Esophagus (tissue), 2 donors: ENCODE data around the gene RFXAP. TPM values are rescaled to one million over a fixed set of nuclear protein-coding genes. Genes with fewer than 3 reads are reported as not detected.

Source experiments
- H3K27ac ChIP-seq, 2 donors: one replicate each; pipeline ENCODE4 v1.5.1; 2013; ENCODE audit warnings: low read depth in 2 of 2, mild to moderate bottlenecking in 2 of 2, inconsistent platforms in 1 of 2, low read length in 1 of 2, moderate library complexity in 1 of 2
- H3K27me3 ChIP-seq, 2 donors: one replicate each; pipeline ENCODE4 v1.6.1; 2013; ENCODE audit warnings: low read length in 2 of 2, control low read depth in 1 of 2, mild to moderate bottlenecking in 1 of 2; ENCODE audit not compliant: insufficient read depth in 2 of 2, control insufficient read depth in 1 of 2
- H3K36me3 ChIP-seq, 2 donors: one replicate each; pipeline ENCODE4 v1.6.1; 2013; ENCODE audit warnings: low read length in 1 of 2; ENCODE audit not compliant: control insufficient read depth in 2 of 2, insufficient read depth in 2 of 2
- H3K4me1 ChIP-seq, 2 donors: one replicate each; pipeline ENCODE4 v1.6.1; 2013; ENCODE audit warnings: low read length in 1 of 2; ENCODE audit not compliant: control insufficient read depth in 2 of 2, insufficient read depth in 2 of 2
- H3K4me3 ChIP-seq, 2 donors: one replicate each; pipeline ENCODE4 v1.5.1; 2013; ENCODE audit warnings: low read length in 2 of 2, mild to moderate bottlenecking in 2 of 2, low read depth in 1 of 2, moderate library complexity in 1 of 2
- H3K9me3 ChIP-seq, 2 donors: one replicate each; pipeline ENCODE4 v1.6.1; 2013; ENCODE audit warnings: mild to moderate bottlenecking in 2 of 2, low read depth in 1 of 2, low read length in 1 of 2, moderate library complexity in 1 of 2; ENCODE audit not compliant: control insufficient read depth in 2 of 2, insufficient read depth in 1 of 2
- WGBS, 2 donors: extraction: QIAGEN DNeasy Blood & Tissue Kit; methylation state at CpG; one replicate each; pipeline ENCODE4 v1.1.7; 2013; 5-methylcytosine and 5-hydroxymethylcytosine counted together
- polyA plus RNA-seq, 2 donors: library from polyadenylated mRNA; stranded (reverse); fragments of 200-250 nt; gene quantifications; one replicate each; pipeline ENCODE4 v1.2.3, GENCODE V29; 2013
- donor health status: healthy with polysubstance abuse.
- donor health status: Bipolar disorder and iron deficiency.

The RFXAP gene
- polyA plus RNA-seq, 2 donors, result 1.4 to 1.6 TPM

DNA sequence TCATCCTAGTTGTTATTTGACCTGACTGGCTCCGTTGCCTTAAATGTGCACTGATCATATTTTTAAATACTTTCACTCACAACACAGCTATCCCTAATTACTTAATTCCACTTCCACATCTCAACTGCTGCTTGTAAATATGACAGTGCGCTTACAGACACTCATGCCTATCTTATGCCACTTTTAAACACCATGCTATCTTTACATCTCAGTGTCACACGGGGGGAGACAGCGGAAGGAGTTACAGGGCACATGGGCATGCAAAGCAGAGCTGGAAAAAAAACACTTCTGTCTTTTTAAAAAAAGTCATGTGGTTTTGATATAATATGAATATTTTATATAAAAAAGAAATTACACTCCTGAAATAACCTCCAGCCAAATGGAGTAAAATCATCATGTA, 56.9 kb downstream of the RFXAP start:
- H3K9me3 ChIP-seq, result no peaks in the 10 kb centered on the region
- H3K27ac ChIP-seq, result no peak overlapping the region
- H3K4me3 ChIP-seq, result no peak overlapping the region
- 75 to 79% methylated on average over 4 of the region's 4 CpGs for WGBS, 2 donors
- H3K4me1 ChIP-seq, result no peaks in the 10 kb centered on the region
- H3K27me3 ChIP-seq, result no peaks in the 10 kb centered on the region
- no peaks in the 10 kb centered on the region for H3K36me3 ChIP-seq

Other genes starting within 250 kb of the RFXAP start
- gene SERTM1, start 145.2 kb upstream of the RFXAP start, polyA plus RNA-seq, result not detected
- 1 to 10 TPM in 1 of 2 donors, under 1 TPM in 1; 0.51 to 1.2 TPM for gene SMAD9, start 101.0 kb downstream of the RFXAP start, polyA plus RNA-seq
- gene ALG5, start 180.1 kb downstream of the RFXAP start, polyA plus RNA-seq, result 10 to 100 TPM; 17.0 to 26.2 TPM
- 10 to 100 TPM; 27.6 to 37.6 TPM for gene EXOSC8, start 181.6 kb downstream of the RFXAP start, polyA plus RNA-seq
- gene SUPT20H, start 240.5 kb downstream of the RFXAP start, polyA plus RNA-seq, result 10 to 100 TPM; 16.2 to 16.6 TPM